Tibial artery (tissue), 4 donors: ENCODE data around the gene ERH.

ENCODE experiments used
- DNase-seq, 2 donors: peaks; one replicate each; pipeline ENCODE4 v3.0.0-alpha.2; 2019
- H3K27ac ChIP-seq, 2 donors: fragments of 200-600 bp; sonication (generic) in 1 of 2; 1 replicate in 1 of 2; 2 replicates in 1 of 2; pipeline ENCODE4 v1.5.1; 2018 to 2019; ENCODE audit warnings: mild to moderate bottlenecking in 1 of 2
- H3K27me3 ChIP-seq, 2 donors: fragments of 200-600 bp; sonication (generic) in 1 of 2; one replicate each; pipeline versions ENCODE4 v1.5.1 to v1.6.0; 2016 to 2019
- H3K36me3 ChIP-seq, 3 donors: fragments of 200-600 bp; sonication (generic) in 2 of 3; one replicate each; pipeline ENCODE4 v1.5.1; 2016 to 2019; ENCODE audit warnings: mild to moderate bottlenecking in 2 of 3
- H3K4me1 ChIP-seq, 4 donors: fragments of 200-600 bp; sonication (generic) in 2 of 4; 1 replicate in 3 of 4; 2 replicates in 1 of 4; pipeline ENCODE4 v1.5.1; 2016 to 2019
- H3K4me3 ChIP-seq, 2 donors: fragments of 200-600 bp; sonication (generic) in 1 of 2; 1 replicate in 1 of 2; 2 replicates in 1 of 2; pipeline ENCODE4 v1.5.1; 2018 to 2019; ENCODE audit warnings: mild to moderate bottlenecking in 2 of 2
- H3K9me3 ChIP-seq, 3 donors: fragments of 200-600 bp; sonication (generic) in 1 of 3; one replicate each; pipeline ENCODE4 v1.5.1; 2016 to 2019
- CTCF ChIP-seq, 2 experiments: fragments of 200-600 bp in 1 of 2; fragments of 450-650 bp in 1 of 2; IDR thresholded peaks; one replicate each; pipeline ENCODE4 v1.5.1; 2017 to 2019; ENCODE audit warnings: antibody characterized with exemption in 2 of 2, mild to moderate bottlenecking in 1 of 2, moderate library complexity in 1 of 2
- intact Hi-C: fragments of 100-400 bp; cut with DNase I; formaldehyde crosslinking; loops from one replicate; pipeline ENCODE4 v1.15.0; 2023; ENCODE audit warnings: low total_unique reads

The ERH gene

GRCh38 chr14:69351385-69351784 is 46.7 kb downstream of the ERH start:
- TF ChIP-seq CTCF (IDR thresholded peaks at IDR 0.05), result no peak
- Histone ChIP-seq H3K4me1 (peaks cover 0 to 22% (median 18%) of the 10 kb centered on the region in 4 donors), H3K27me3 (no peaks in the 10 kb centered on the region), H3K9me3 (no peaks in the 10 kb centered on the region), H3K36me3 (peaks cover 0 to 21% (median 6%) of the 10 kb centered on the region in 3 donors), H3K4me3 (no peak overlapping the region), H3K27ac (no peak overlapping the region)
- no peak for DNase-seq
- intact Hi-C loops, result no loop called here

- intact Hi-C loops, result no loop called here
- H3K4me1 ChIP-seq, result peaks cover 0 to 17% (median 13%) of the 10 kb centered on the region in 4 donors
Measured at GRCh38 chr14:69350892-69351291, 47.2 kb downstream of the ERH start.

GRCh38 chr14:69349091-69349777 is 48.9 kb downstream of the ERH start:
- Histone ChIP-seq H3K27me3 (no peaks in the 10 kb centered on the region), H3K36me3 (peaks cover 0 to 21% (median 6%) of the 10 kb centered on the region in 3 donors), H3K9me3 (no peaks in the 10 kb centered on the region), H3K4me1 (peaks cover 0 to under 1% (median 0%) of the 10 kb centered on the region in 4 donors), H3K27ac (no peak overlapping the region), H3K4me3 (no peak overlapping the region)
- TF ChIP-seq CTCF (IDR thresholded peaks at IDR 0.05), result no peak
- DNase-seq, result no peak
- intact Hi-C loops, result no loop called here

More at GRCh38 chr14:69350892-69351291, 47.2 kb downstream of the ERH start:
- H3K27me3 ChIP-seq, result no peaks in the 10 kb centered on the region
- H3K4me3 ChIP-seq, result no peak overlapping the region
- no peak for DNase-seq
- H3K27ac ChIP-seq, result no peak overlapping the region
- H3K9me3 ChIP-seq, result no peaks in the 10 kb centered on the region
- H3K36me3 ChIP-seq, result peaks cover 0 to 21% (median 6%) of the 10 kb centered on the region in 3 donors
- no peak for TF ChIP-seq CTCF (IDR thresholded peaks at IDR 0.05)

- H3K27ac ChIP-seq, result no peak overlapping the region
- no peaks in the 10 kb centered on the region for H3K27me3 ChIP-seq
- DNase-seq, result no peak
- intact Hi-C loops, result no loop called here
- H3K4me3 ChIP-seq, result no peak overlapping the region
- peaks cover 0 to 4% (median 0%) of the 10 kb centered on the region in 4 donors for H3K4me1 ChIP-seq
- peak; percentile 37 to 44 for TF ChIP-seq CTCF (IDR thresholded peaks at IDR 0.05)
- H3K36me3 ChIP-seq, result peaks cover 0 to 21% (median 6%) of the 10 kb centered on the region in 3 donors
- no peaks in the 10 kb centered on the region for H3K9me3 ChIP-seq
Measured at GRCh38 chr14:69346710-69347109, 51.4 kb downstream of the ERH start.

GRCh38 chr14:69345402-69345801 is 52.7 kb downstream of the ERH start:
- H3K36me3 ChIP-seq, result peaks cover 0 to 27% (median 4%) of the 10 kb centered on the region in 3 donors
- no peak overlapping the region for H3K4me3 ChIP-seq
- H3K9me3 ChIP-seq, result no peaks in the 10 kb centered on the region
- H3K4me1 ChIP-seq, result peaks cover 0 to 4% (median 0%) of the 10 kb centered on the region in 4 donors
- no peak for DNase-seq
- intact Hi-C loops, result no loop called here
- no peaks in the 10 kb centered on the region for H3K27me3 ChIP-seq
- no peak for TF ChIP-seq CTCF (IDR thresholded peaks at IDR 0.05)
- H3K27ac ChIP-seq, result no peak overlapping the region
